HG02678 (cell line): ENCODE measurements around the gene UGT2B17.
A peak's percentile ranks its signal among the peaks of the same experiment; 100 is the strongest.
"Not testable (repeated sequence)": the region's sequence is repeated elsewhere in the genome, so short reads cannot be mapped to it uniquely, and the experiment has no call there.

ENCODE experiments used
- ATAC-seq: cut with Tn5 transposase; IDR thresholded peaks from one replicate; pipeline ENCODE4 v1.9.1; 2021; ENCODE audit warnings: mild to moderate bottlenecking, moderate library complexity; ENCODE audit not compliant: unreplicated experiment

UGT2B17 gene

DNA sequence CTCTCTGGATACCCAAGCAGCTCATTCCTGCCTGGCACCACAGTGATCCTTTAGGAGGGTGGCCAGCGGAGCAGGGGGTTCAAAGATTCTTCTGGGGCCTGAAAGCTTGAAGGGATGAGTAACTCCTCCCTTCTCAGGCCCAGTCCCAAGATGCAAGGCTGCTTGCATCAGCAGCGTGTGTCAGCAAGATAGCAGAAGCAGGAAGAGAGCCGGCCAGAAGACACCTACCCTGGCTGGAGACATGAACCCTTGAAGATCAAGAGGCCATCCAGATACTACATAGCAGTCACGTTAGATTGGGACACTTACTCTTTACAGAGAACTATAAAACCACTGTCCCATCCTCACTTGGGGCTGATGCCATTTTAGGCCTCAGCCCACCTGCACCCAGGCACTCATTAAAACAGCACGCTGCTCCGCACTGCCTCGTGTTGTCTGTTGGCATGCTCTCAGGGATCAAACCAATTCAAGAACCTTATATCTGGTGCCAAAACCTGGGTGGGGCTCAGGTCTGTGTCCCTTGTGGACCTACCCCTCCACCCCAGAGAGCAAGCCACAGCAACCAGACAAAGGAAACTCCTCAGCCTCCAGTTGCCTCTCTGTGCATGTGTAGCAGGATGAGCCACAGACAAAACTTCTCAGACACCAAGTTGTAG is 6.5 kb downstream of the UGT2B17 start:
- ATAC-seq = peak; percentile 66

DNA sequence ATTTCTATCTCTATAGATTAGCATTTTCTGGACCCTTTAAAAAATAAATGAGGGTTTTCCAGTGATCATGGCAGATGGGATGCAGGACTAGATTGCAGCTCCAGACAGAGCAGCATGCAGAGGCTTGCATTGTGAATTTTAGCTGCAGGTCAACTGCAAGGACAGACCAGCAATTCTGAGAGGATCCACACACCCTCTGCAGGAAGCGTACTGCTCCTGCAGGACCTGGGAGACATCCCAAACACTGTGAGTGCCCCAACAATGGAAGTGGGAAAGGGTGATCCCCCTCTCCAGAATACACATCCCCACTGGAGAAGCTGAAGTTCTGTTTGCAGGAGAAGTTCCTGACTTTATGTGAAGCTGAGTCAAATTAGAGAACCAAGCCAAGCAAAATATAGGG is 7.1 kb downstream of the UGT2B17 start:
- peak; percentile 6 for ATAC-seq

DNA sequence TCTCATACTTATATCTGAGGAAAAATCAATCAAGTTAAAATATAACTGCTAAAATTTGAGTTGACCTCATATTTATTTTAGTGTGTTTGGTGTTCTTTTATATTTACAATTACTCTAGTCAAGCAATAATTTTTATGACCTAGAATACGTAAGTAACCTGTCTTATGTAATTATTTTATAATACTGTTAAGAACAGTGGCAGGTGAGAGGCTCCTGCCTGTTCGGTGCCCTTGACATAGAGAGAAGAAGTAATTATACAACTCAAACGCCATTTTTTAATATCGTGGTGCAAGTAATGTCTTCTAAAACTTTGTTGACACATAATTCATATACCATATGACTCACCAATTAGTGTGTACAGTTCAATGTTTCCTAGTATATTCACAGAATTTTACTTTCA is 7.6 kb downstream of the UGT2B17 start:
- ATAC-seq = not testable (repeated sequence)

DNA sequence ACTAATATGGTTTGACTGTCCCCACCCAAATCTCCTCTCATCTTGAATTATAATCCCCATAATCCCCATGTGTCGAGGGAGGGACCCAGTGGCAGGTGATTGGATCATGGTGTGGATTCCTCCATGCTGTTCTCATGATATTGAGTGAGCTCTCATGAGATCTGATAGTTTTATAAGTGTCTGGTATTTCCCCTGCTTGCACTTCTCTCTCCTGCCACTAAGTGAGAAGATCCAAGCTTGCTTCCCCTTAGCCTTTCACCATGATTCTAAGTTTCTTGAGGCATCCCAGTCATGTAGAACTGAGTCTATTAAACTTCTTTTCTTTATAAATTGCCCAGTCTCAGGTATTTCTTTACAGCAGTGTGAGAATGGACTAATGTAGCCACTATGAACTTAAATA is 9.8 kb downstream of the UGT2B17 start:
- not testable (repeated sequence) for ATAC-seq

DNA sequence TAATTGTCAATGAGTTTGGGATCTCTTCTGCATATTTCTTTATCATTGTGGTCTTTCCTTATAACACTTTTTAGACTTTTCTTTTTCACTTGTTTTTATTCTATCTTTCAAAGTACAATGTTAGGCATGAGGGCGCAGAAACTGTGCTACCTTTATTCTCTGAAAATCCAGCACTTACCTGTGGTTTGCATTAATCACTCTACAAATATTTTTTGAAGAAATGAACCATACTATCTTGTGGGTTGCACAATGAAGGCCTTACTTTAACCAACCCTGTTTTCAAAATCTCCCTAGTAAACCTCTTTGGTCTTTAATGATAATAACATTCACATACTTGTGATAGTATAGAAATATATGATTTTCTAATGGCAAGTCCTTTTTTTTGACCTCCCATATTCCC is 11.0 kb downstream of the UGT2B17 start:
- ATAC-seq = not testable (repeated sequence)

DNA sequence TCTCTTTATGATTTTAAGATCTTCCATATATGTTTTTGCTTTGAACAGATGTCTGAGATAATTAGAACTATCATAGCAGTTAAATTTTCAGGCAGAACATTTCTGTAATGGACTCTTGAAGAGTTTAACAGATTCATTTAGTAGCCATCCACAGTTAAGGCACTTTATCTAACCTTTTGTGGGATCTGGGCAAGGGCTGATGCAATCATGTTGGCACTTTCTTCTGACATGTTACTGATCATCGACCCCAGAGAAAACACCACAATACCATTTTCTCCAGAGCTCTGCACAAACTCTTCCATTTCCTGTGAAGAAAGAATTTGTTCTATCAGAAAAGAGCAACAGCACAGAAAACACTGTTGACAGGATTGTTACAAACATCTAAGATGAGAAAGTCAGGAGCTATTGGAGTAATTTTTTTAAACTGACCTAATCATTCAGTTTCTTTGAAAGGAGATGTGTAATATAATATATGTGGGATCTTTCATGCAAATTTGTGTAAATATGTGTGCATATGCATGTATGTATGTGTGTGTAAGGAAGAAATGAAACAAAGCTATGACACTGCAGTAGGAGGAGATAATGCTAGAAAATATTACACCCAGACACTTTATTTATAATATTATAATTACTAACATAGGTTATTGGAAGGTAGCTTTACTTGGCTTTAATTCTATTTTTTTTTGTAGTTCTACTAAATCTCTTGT is 15.6 kb downstream of the UGT2B17 start:
- ATAC-seq = not testable (repeated sequence)

DNA sequence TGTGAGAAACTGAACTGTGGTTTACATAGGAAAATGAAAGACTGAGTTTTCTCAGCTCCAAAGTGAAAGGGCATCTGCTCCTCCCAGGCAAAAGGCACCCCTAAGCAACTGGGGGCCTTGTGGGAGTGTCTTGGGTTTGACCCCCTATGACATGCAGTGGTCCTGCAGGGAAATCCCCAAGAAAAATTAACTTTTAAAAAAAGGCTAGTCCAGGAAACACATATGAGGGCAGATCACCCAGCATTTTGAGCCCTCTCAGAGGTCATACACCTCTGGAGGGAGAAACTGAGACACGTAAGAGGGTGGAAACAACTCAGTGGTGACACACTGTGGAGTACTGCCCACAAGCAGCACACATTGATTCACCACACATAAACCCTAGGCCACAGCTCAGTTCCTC is 22.3 kb downstream of the UGT2B17 start:
- ATAC-seq = peak; percentile 63

DNA sequence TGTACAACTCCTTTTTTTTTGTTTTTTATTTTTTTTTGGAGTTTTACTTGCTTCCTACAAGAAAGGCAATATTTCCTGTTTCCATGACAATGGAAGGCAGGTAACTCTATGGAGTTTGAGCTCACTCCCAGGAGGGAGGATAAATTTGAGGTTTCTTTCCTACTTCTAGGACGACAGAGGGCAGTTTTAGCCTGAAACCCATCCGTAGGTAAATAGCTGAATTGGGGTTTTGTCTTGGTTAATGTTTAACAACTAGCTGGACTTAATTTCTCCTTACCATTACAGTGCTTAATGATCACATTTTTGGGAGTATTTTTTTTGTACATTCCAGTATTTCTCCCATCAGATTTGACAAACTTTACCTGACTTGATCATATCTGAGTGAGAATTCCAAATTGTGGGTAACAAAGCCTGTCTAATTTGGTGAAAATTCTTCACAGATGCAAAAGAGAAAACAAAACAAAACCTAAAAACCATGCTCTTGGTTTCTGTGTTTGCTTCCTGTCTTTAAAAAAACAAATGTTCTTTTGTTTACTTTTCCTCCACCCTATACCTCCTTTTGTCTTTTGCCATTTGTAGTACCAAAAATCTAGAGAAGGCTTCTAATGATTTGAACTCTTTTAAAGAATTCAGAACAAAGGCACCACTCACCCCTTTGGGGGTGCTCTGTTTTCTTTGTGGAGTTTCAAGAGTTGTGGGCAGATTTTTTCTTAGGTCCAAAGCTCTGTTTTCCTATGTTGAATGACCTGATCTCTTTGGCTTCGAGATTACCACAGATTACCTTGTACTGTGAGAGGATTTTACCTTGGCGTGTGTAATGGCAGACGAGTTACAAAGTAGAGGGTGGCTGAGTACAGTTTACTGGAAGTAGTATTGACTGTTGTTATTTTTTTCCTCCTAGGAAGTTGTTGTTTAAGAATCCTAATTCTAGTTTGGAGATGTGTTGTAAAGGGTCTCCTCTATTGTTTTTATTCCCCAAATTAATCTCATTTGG is 23.0 kb downstream of the UGT2B17 start:
- peak; percentile 65 for ATAC-seq

DNA sequence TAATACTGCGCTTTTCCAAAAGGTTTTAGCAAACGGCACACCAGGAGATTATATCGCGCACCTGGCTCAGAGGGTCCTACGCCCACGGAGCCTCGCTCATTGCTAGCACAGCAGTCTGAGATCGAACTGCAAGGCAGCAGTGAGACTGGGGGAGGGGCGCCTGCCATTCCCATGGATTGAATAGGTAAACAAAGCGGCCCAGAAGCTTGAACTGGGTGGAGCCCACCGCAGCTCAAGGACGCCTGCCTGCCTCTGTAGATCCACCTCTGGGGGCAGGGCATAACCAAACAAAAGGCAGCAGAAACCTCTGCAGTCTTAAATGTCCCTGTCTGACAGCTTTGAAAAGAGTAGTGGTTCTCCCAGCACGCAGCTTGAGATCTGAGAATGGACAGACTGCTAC is 33.4 kb downstream of the UGT2B17 start:
- ATAC-seq = not testable (repeated sequence)

DNA sequence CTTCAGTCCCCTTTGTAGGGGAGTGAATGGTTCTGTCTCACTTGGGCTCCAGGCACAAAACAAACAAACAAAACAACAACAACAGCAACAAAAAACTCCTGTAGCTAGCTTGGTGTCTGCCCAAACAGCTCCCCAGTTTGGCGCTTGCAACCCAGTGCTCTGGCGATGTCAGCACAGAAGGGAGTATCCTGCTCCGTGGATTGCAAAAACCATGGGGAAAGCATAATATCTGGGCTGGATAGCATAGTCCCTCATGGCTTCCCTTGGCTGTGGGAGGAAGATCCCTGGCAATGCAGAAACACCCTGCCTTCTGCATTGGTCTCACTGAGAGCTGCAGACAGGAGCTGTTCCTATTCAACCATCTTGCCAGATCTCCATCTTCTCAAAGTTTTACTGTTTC is 39.7 kb downstream of the UGT2B17 start:
- no peak for ATAC-seq

DNA sequence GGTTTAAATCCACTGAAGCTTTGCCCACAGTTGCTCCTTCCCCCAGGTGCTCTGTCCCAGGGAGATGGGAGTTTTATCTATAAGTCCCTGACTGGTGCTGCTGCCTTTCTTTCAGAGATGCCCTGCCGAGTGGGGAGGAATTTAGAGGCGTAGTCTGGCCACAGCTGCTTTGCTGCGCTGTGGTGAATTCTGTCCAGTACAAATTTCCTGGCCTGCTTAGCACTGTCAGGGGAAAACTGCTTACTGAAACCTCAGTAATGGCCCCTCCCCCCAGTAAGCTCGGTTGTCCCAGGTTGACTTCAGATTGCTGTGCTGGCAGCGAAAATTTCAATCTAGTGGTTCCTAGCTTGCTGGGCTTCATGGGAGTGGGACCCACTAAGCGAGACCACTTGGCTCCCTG is 40.1 kb downstream of the UGT2B17 start:
- no peak for ATAC-seq

DNA sequence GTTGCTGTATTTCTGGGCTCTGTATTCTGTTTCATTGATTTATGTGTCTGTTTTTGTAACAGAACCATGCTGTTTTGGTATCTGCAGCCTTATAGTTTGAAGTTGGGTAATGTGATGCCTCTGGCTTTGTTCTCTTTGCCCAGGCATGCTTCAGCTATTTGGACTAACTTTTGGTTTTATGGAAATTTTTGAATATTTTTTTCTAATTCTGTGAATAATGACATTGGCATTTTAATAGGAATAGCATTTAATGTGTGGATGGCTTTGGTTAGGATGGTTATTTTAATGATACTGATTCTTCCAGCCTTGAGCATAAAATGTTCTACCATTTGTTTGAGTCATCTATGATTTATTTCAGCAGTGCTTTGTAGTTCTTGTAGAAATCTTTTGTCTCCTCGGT is 53.9 kb downstream of the UGT2B17 start:
- not testable (repeated sequence) for ATAC-seq

DNA sequence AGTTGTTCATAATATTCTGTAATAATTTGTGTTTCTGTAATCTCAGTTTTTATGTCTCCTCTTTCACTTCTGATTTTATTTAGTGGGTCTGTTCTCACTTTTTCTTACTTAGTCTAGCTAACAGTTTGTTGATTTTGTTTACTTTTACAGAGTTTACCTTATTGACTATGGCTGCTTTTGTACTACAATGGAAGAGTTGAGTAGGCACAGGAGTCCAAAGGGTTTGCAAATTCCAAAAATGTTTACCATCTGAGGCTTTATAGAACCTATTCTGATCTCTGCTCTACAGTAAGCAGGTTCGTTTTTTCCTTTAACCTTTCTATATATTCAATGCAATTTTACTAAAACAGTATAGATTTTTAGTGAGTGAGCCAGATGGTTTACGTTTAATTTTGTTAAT is 55.1 kb downstream of the UGT2B17 start:
- ATAC-seq = no peak

DNA sequence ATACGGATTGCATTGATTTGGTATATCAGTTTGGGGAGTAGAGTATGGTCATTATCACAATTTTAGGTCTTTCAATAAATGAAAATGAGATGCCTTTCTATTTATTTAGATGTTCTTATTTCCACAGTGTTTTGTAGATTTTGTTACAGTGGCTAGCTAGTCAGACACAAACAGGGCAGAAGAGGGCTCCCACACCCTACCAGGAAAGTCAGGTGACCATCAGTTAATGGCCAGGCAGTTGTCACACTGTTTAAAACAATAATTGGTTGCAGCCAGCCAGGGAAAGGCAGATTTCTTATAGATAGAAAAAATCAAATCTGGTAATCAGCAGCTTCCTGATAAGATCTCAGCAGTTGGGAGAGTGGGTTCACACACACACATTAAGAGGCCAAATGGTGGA is 57.2 kb downstream of the UGT2B17 start:
- ATAC-seq = no peak

DNA sequence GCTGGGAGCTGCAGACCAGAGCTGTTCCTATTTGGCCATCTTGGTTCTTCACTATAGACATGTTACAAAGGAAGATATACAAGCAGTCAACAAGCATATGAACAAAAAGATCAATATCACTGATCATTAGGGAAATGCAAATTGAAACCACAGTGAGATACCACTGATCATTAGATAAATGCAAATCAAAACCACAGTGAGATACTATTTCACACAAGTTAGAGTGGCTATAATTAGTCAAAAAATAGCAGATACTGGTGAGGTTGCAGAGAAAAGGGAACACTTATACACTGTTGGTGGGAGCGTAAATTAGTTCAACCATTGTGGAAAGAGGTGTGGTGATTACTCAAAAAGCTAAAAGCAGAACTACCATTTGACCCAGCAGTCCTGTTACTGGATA is 70.7 kb downstream of the UGT2B17 start:
- ATAC-seq = not testable (repeated sequence)

DNA sequence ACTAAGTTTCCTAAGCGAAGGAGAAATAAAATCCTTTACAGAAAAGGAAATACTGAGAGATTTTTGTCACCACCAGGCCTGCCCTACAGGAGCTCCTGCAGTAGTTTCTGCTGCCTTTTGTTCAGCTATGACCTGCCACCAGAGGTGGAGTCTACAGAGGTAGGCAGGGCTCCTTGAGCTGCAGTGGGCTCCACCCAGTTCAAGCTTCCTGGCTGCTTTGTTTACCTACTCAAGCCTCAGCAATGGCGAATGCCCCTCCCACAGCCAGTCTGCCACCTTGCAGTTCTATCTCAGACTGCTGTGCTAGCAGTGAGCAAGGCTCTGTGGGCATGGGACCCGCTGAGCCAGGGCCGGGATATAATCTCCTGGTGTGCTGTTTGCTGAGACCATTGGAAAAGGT is 71.3 kb downstream of the UGT2B17 start:
- not testable (repeated sequence) for ATAC-seq

DNA sequence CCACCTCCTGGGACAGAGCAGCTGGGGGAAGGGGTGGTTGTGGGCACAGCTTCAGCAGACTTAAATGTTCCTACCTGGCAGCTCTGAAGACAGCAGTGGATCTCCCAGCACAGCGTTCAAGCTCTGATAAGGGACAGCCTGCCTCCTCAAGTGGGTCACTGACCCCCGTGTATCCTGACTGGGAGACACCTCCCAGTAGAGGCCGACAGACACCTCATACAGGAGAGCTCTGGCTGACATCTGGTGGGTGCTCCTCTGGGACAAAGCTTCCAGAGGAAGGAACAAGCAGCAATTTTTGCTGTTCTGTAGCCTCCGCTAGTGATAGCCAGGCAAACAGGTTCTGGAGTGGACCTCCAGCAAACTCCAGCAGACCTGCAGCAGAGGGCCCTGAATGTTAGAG is 72.7 kb downstream of the UGT2B17 start:
- ATAC-seq = not testable (repeated sequence)

DNA sequence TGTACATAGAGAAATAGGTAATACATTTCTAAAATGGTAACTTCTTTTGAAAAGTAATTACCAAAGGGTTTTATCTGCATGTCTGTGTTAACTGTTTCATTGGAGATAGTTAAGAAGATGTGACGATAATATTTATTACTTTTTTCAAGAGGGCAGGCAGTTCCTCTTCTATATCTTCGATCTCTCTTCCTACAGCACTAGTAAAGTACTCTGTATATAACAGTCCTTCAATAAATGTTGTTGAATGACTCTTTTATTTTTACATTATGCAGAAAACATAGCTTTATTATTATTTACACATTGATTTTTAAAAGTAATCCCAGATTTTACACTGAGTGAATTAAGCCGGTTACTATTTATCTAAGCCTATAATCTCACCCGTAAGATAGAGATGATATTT is 77.1 kb downstream of the UGT2B17 start:
- no peak for ATAC-seq

DNA sequence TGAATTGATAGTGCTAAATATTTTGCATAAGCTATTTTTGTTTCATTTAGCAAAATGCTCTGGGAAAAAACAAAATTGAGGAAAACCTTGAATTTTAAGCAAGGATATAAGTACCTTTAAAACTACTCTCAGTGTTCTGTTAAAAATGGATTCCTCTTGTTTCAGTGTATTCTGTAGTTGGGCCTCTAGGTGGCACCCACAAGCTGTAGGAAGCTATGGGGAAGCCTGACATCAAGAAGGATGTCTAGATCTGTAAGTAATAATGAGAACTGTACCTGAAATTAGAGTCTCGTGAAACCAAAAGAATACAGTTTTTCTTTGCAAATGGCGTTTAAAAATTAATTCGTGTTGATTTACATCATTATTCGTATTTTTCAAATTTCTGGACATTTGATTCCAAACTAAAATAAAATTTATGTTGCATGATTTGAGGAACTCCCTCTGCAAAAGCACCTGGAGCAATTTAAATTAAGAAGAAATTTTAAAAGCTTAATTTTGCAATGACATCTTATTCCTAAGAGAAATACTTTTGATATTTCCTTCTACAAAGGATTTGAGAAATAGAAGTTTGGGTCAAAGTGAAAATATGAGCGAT is 77.6 kb downstream of the UGT2B17 start:
- ATAC-seq = peak; percentile 88

DNA sequence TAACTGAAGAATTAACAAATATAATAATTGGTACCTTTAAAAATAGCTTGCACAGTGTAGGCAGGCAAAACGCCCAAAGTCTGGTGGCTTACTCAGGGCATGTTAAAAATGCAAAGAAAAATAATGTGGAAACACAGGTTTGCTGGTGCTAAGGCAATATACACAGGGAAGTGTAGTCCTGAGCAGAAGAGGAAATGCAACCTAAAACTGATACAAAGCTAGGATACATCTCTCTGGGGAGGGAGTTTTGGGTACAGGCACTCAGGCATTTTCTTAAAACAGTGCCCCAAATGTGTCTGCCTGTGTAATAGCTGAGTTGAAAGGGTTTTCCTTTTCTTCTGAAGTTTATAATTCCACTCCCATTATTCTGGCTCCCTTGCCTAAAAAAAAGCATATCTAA is 81.4 kb downstream of the UGT2B17 start:
- peak; percentile 37 for ATAC-seq

DNA sequence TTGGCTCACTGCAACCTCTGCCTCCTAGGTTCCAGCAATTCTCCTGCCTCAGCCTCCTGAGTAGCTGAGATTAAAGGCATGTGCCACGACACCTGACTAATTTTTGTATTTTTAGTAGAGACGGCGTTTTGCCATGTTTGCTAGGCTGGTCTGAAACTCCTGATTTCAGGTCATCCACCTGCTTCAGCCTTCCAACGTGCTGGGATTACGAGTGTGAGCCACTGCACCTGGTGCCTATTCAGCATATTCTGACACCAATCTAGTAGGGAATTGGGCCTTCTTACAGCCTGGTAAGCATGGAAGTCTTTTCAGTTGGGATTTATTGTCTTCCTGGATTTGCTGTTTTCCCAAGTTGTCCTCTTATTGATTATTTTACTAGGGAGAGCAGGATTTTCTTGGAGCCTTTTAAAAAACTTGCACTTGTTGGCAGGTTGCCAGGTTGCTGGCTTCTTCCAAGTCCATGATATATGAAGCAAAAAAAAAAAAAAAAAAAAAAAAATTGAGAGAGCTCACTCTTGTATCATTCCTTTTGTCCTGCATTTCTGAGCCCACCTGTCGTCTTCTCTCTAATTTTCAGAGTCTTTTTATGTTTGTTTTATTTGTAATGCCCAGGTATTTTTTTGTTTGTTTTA is 85.2 kb downstream of the UGT2B17 start:
- ATAC-seq = no peak
